Thoracic aorta (tissue), 2 donors: Measurements from ENCODE around the gene MAPK8. TPM values are rescaled to one million over a fixed set of nuclear protein-coding genes. Genes with fewer than 3 reads are reported as not detected.

ENCODE experiments used
- ATAC-seq: fragments of 150-250 bp; one replicate; pipeline ENCODE4 v1.8.0; 2017; ENCODE audit warnings: low read depth; ENCODE audit not compliant: insufficient number of reproducible peaks, low FRiP score
- DNase-seq: peaks from one replicate; pipeline ENCODE4 v3.0.0-alpha.2; 2020; ENCODE audit warnings: low spot score
- H3K27ac ChIP-seq, 2 donors: fragments of 200-600 bp; sonication (generic); 1 replicate in 1 of 2; 2 replicates in 1 of 2; pipeline ENCODE4 v1.5.1; 2016; ENCODE audit warnings: mild to moderate bottlenecking in 2 of 2, moderate library complexity in 2 of 2
- H3K27me3 ChIP-seq: fragments of 200-600 bp; sonication (generic); replicated peaks from 2 replicates; pipeline ENCODE4 v1.6.0; 2016; ENCODE audit warnings: mild to moderate bottlenecking; ENCODE audit not compliant: insufficient read depth
- H3K36me3 ChIP-seq: fragments of 200-600 bp; sonication (generic); one replicate; pipeline ENCODE4 v1.5.1; 2016
- H3K4me1 ChIP-seq, 2 donors: fragments of 200-600 bp; sonication (generic); 1 replicate in 1 of 2; 2 replicates in 1 of 2; pipeline versions ENCODE4 v1.5.1 to v1.6.0; 2016; ENCODE audit warnings: low read depth in 2 of 2, mild to moderate bottlenecking in 1 of 2; ENCODE audit not compliant: control insufficient read depth in 1 of 2
- H3K4me3 ChIP-seq: fragments of 200-600 bp; sonication (generic); 2 replicates; pipeline ENCODE4 v1.5.1; 2016; ENCODE audit warnings: mild to moderate bottlenecking
- H3K9me3 ChIP-seq: fragments of 200-600 bp; sonication (generic); 2 replicates; pipeline ENCODE4 v1.5.1; 2016
- CTCF ChIP-seq: fragments of 200-600 bp; sonication (generic); IDR thresholded peaks from one replicate; pipeline ENCODE4 v1.5.1; 2019; ENCODE audit warnings: antibody characterized with exemption
- total RNA-seq, 2 donors: library from RNA; depleted of rRNA; stranded (reverse); fragments of >200 nt; gene quantifications; one replicate each; pipeline versions ENCODE4 v1.1.0 to v1.2.3, GENCODE V29; 2016

Gene MAPK8
- total RNA-seq, 2 donors from 2014 or later = 19.5 to 57.4 TPM

DNA sequence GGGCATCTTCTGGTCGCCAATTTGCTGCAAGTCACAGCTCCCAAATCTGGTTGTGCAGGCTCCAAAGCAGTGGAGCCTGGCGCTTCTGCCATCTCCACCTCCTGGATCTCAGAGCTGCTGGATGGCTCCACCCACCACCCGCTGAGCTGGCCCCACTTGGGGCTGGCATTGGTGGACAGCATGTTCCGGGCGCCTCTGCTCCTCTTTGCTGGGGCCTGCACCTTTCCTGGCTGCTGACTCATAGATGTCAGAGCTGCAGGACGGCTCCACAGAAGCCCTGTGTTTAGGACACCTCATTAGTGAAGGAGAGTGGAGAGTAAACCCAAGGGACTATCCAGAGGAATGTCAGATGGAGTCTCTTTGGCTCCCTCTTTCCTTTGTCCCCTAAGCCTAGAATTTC is 27.4 kb downstream of the MAPK8 start:
- Histone ChIP-seq H3K4me1 (no peaks in the 10 kb centered on the region), H3K27me3 (no peaks in the 10 kb centered on the region), H3K27ac (no peak overlapping the region), H3K9me3 (no peaks in the 10 kb centered on the region), H3K4me3 (no peak overlapping the region), H3K36me3 (no peaks in the 10 kb centered on the region)
- TF ChIP-seq CTCF = no peak
- ATAC-seq = no peak
- no peak for DNase-seq

DNA sequence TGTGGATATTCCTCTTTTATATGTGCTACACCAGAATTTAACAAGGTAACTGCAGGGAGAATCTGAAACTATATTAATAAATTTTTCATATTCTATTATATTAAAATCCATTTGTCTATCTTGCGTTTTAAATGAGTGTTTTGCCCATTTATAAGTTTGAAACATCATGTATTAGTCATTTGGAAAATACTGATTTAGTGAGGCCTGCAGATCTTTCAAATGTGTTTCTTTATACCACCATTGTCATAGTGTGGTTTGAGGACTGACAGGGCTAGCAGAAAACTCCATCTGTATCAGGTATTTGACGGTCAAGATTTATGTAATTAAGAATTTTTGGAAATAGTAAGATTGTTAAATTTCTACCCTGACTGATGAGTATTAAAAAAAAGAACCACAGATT is 29.3 kb downstream of the MAPK8 start:
- ATAC-seq (no peak), DNase-seq (no peak)
- no peak overlapping the region for H3K4me3 ChIP-seq
- no peak for TF ChIP-seq CTCF
- H3K27me3 ChIP-seq = no peaks in the 10 kb centered on the region
- H3K9me3 ChIP-seq = no peaks in the 10 kb centered on the region
- H3K4me1 ChIP-seq = no peaks in the 10 kb centered on the region
- H3K36me3 ChIP-seq = no peaks in the 10 kb centered on the region
- H3K27ac ChIP-seq = no peak overlapping the region

- no peaks in the 10 kb centered on the region for H3K9me3 ChIP-seq
- no peak for TF ChIP-seq CTCF
- no peaks in the 10 kb centered on the region for H3K36me3 ChIP-seq
- H3K27me3 ChIP-seq = no peaks in the 10 kb centered on the region
- H3K27ac ChIP-seq = no peak overlapping the region
- H3K4me1 ChIP-seq = no peaks in the 10 kb centered on the region
- no peak for DNase-seq
- H3K4me3 ChIP-seq = no peak overlapping the region
- no peak for ATAC-seq
Measured at GRCh38 chr10:48336978-48337599, 30.6 kb downstream of the MAPK8 start.

- H3K36me3 ChIP-seq = no peaks in the 10 kb centered on the region
- H3K4me3 ChIP-seq = no peak overlapping the region
- DNase-seq (no peak), ATAC-seq (no peak)
- no peaks in the 10 kb centered on the region for H3K9me3 ChIP-seq
- no peaks in the 10 kb centered on the region for H3K27me3 ChIP-seq
- TF ChIP-seq CTCF = no peak
- peaks cover 3 to 4% of the 10 kb centered on the region in 2 donors for H3K4me1 ChIP-seq
- H3K27ac ChIP-seq = no peak overlapping the region
Measured at GRCh38 chr10:48340734-48341133, 34.3 kb downstream of the MAPK8 start.

GRCh38 chr10:48343106-48343505 is 36.6 kb downstream of the MAPK8 start:
- ATAC-seq (no peak), DNase-seq (no peak)
- Histone ChIP-seq H3K4me1 (peaks cover 3 to 4% of the 10 kb centered on the region in 2 donors), H3K36me3 (no peaks in the 10 kb centered on the region), H3K9me3 (peaks cover 6% of the 10 kb centered on the region), H3K27ac (no peak overlapping the region), H3K4me3 (no peak overlapping the region), H3K27me3 (no peaks in the 10 kb centered on the region)
- TF ChIP-seq CTCF = no peak
